Lung (tissue), 12 donors: Measurements from ENCODE around the gene FBXW9. TPM values are rescaled to one million over a fixed set of nuclear protein-coding genes. Genes with fewer than 3 reads are reported as not detected.
"Not testable (repeated sequence)": the region's sequence is repeated elsewhere in the genome, so short reads cannot be mapped to it uniquely, and the experiment has no call there.

Experiments
- ATAC-seq: fragments of 200-7000 bp; cut with Tn5 transposase; one replicate; pipeline ENCODE4 v1.9.1; 2020; ENCODE audit warnings: moderate number of reproducible peaks; ENCODE audit not compliant: insufficient read depth, low FRiP score
- DNase-seq, 3 donors: peaks; one replicate each; pipeline ENCODE4 v3.0.0-alpha.2; 2013 to 2017
- H3K27ac ChIP-seq, 2 donors: one replicate each; pipeline ENCODE4 v1.5.1; 2013; ENCODE audit warnings: mild to moderate bottlenecking in 2 of 2, moderate library complexity in 2 of 2, control low read depth in 1 of 2, inconsistent platforms in 1 of 2, low read depth in 1 of 2, low read length in 1 of 2
- H3K27me3 ChIP-seq, 3 donors: one replicate each; pipeline ENCODE4 v1.5.1; 2013; ENCODE audit warnings: low read length in 2 of 3; ENCODE audit not compliant: control insufficient read depth in 3 of 3, insufficient read depth in 3 of 3
- H3K36me3 ChIP-seq, 4 donors: one replicate each; pipeline ENCODE4 v1.5.1; 2013; ENCODE audit warnings: low read length in 4 of 4, mild to moderate bottlenecking in 1 of 4, moderate library complexity in 1 of 4; ENCODE audit not compliant: control insufficient read depth in 4 of 4, insufficient read depth in 4 of 4
- H3K4me1 ChIP-seq, 5 donors: one replicate each; pipeline ENCODE4 v1.5.1; 2013; ENCODE audit warnings: low read length in 5 of 5, mild to moderate bottlenecking in 2 of 5, moderate library complexity in 1 of 5; ENCODE audit not compliant: control insufficient read depth in 5 of 5, insufficient read depth in 5 of 5
- H3K4me3 ChIP-seq: one replicate; pipeline ENCODE4 v1.5.1; 2013; ENCODE audit warnings: mild to moderate bottlenecking, control low read depth, moderate library complexity
- H3K9ac ChIP-seq, 2 donors: one replicate each; pipeline ENCODE4 v1.5.1; 2013; ENCODE audit warnings: low read length in 2 of 2, control low read depth in 1 of 2; ENCODE audit not compliant: insufficient read depth in 1 of 2
- H3K9me3 ChIP-seq, 4 donors: one replicate each; pipeline ENCODE4 v1.5.1; 2013; ENCODE audit warnings: low read length in 3 of 4, mild to moderate bottlenecking in 1 of 4, moderate library complexity in 1 of 4; ENCODE audit not compliant: control insufficient read depth in 4 of 4, insufficient read depth in 3 of 4
- CTCF ChIP-seq: IDR thresholded peaks from 2 replicates; pipeline ENCODE4 v1.5.1; 2012; ENCODE audit warnings: mild to moderate bottlenecking; ENCODE audit errors: control extremely low read depth, extremely low read depth
- WGBS, 2 donors: extraction: QIAGEN DNeasy Blood & Tissue Kit; methylation state at CpG; one replicate each; pipeline ENCODE4 v1.1.7; 2013; 5-methylcytosine and 5-hydroxymethylcytosine counted together
- polyA plus RNA-seq, 2 donors: library from polyadenylated mRNA; stranded (reverse); fragments of 200-250 nt; gene quantifications; one replicate each; pipeline ENCODE4 v1.2.1, GENCODE V29; 2013
- total RNA-seq, 2 donors: library from RNA; depleted of rRNA in 1 of 2; stranded (reverse); fragments of >200 nt in 1 of 2; gene quantifications; one replicate each; pipeline ENCODE4 v1.2.1, GENCODE V29; 2014 to 2021
- donor health status: control.
- donor health status: control.
- donor health status: Bipolar disorder and iron deficiency.
- donor health status: healthy.
- donor health status: DM: yes; HTN: yes; CAD: no.

FBXW9 gene
- total and polyA plus RNA-seq, 4 donors: 6.8 to 17.1 (median 11.8) TPM

GRCh38 chr19:12730064-12730463, 33.6 kb upstream of the FBXW9 start:
- H3K4me3 ChIP-seq: no peak overlapping the region
- H3K9ac ChIP-seq: no peak overlapping the region
- peaks cover 4 to 28% (median 22%) of the 10 kb centered on the region in 4 donors for H3K36me3 ChIP-seq
- H3K9me3 ChIP-seq: no peaks in the 10 kb centered on the region
- DNase-seq (no peak), ATAC-seq (no peak)
- WGBS, 2 donors: 62 to 73% methylated on average over 3 of the region's 3 CpGs
- H3K27me3 ChIP-seq: no peaks in the 10 kb centered on the region
- no peak overlapping the region for H3K27ac ChIP-seq
- no peak for TF ChIP-seq CTCF
- H3K4me1 ChIP-seq: peaks cover 5 to 18% (median 7%) of the 10 kb centered on the region in 5 donors

- no peak overlapping the region for H3K4me3 ChIP-seq
- H3K9ac ChIP-seq: no peak overlapping the region
- H3K36me3 ChIP-seq: peaks cover 4 to 28% (median 22%) of the 10 kb centered on the region in 4 donors
- DNase-seq (no peak), ATAC-seq (no peak)
- H3K27me3 ChIP-seq: no peaks in the 10 kb centered on the region
- TF ChIP-seq CTCF: no peak
- no peak overlapping the region for H3K27ac ChIP-seq
- 97 to 98% methylated on average over 9 of the region's 9 CpGs for WGBS, 2 donors
- H3K9me3 ChIP-seq: no peaks in the 10 kb centered on the region
- H3K4me1 ChIP-seq: peaks cover 1 to 23% (median 9%) of the 10 kb centered on the region in 5 donors
These were observed 31.5 kb upstream of the FBXW9 start for GRCh38 chr19:12727745-12728433.

- H3K27ac ChIP-seq: no peak overlapping the region
- H3K27me3 ChIP-seq: no peaks in the 10 kb centered on the region
- 97 to 100% methylated on average over 2 of the region's 2 CpGs for WGBS, 2 donors
- DNase-seq (no peak), ATAC-seq (no peak)
- no peak overlapping the region for H3K4me3 ChIP-seq
- TF ChIP-seq CTCF: no peak
- H3K9me3 ChIP-seq: no peaks in the 10 kb centered on the region
- H3K4me1 ChIP-seq: peaks cover 0 to 14% (median 5%) of the 10 kb centered on the region in 5 donors
- peaks cover 4 to 28% (median 16%) of the 10 kb centered on the region in 4 donors for H3K36me3 ChIP-seq
- H3K9ac ChIP-seq: no peak overlapping the region
These were observed 30.5 kb upstream of the FBXW9 start for GRCh38 chr19:12726988-12727316.

- not testable (repeated sequence) for DNase-seq, H3K9ac ChIP-seq, H3K27me3 ChIP-seq, H3K27ac ChIP-seq, H3K4me3 ChIP-seq, ATAC-seq, H3K9me3 ChIP-seq
- peaks cover 0 to 17% (median 5%) of the 10 kb centered on the region in 5 donors for H3K4me1 ChIP-seq
- peaks cover 3 to 19% (median 9%) of the 10 kb centered on the region in 4 donors for H3K36me3 ChIP-seq
- WGBS, 2 donors: 95 to 98% methylated on average over 10 of the region's 10 CpGs
These were observed 29.2 kb upstream of the FBXW9 start for GRCh38 chr19:12725612-12726011.
